Transverse colon (tissue), 3 donors: ENCODE data around the gene ARMC3.

Experiments
- EP300 ChIP-seq: sonication (generic); formaldehyde crosslinking; IDR thresholded peaks from one replicate; pipeline ENCODE4 v1.6.1; 2017; ENCODE audit warnings: antibody characterized with exemption, low read depth
- POLR2A ChIP-seq: fragments of 450-650 bp; IDR thresholded peaks from one replicate; pipeline ENCODE4 v1.6.1; 2016; ENCODE audit warnings: antibody characterized with exemption, mild to moderate bottlenecking, moderate library complexity
- TF ChIP-seq, protein P1 (sequence below), 5 experiments: fragments of 200-600 bp in 3 of 5; fragments of 450-650 bp in 2 of 5; sonication (generic) in 3 of 5; IDR thresholded peaks; 1 replicate in 2 of 5; 2 replicates in 3 of 5; pipeline ENCODE4 v1.5.1; 2016 to 2017; ENCODE audit warnings: antibody characterized with exemption in 5 of 5, inconsistent platforms in 3 of 5, mild to moderate bottlenecking in 2 of 5, moderate library complexity in 1 of 5

DNA sequence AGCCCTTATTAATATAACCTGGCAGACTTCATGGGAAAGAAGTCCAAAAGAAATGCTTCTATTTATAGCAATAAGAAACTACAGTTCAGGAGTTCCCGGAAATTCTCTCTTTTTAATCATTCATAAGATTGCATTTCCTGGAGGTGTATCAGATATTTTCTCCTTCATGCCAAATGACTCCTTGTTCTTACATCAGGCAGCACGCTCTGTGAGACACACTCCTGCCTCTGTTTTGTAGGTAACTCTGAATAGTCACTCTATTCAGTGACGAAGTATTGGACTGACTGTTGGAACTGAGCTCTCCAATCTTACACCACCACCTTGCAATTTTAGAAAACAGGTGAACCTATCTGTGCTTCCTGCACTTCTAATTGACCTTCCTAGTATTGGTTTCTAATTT lies 88.8 kb downstream of the ARMC3 start:
- TF ChIP-seq EP300 (no peak), POLR2A (no peak)
- TF ChIP-seq, protein P1, sequence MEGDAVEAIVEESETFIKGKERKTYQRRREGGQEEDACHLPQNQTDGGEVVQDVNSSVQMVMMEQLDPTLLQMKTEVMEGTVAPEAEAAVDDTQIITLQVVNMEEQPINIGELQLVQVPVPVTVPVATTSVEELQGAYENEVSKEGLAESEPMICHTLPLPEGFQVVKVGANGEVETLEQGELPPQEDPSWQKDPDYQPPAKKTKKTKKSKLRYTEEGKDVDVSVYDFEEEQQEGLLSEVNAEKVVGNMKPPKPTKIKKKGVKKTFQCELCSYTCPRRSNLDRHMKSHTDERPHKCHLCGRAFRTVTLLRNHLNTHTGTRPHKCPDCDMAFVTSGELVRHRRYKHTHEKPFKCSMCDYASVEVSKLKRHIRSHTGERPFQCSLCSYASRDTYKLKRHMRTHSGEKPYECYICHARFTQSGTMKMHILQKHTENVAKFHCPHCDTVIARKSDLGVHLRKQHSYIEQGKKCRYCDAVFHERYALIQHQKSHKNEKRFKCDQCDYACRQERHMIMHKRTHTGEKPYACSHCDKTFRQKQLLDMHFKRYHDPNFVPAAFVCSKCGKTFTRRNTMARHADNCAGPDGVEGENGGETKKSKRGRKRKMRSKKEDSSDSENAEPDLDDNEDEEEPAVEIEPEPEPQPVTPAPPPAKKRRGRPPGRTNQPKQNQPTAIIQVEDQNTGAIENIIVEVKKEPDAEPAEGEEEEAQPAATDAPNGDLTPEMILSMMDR (IDR thresholded peaks at IDR 0.05) = no peak
